SU-DHL-6 (cell line): ENCODE results near the gene FRMPD3.
"Not testable (repeated sequence)": the region's sequence is repeated elsewhere in the genome, so short reads cannot be mapped to it uniquely, and the experiment has no call there.

Source experiments
- H2AFZ ChIP-seq: fragments of 200-600 bp; sonication (generic); 2 replicates; pipeline ENCODE4 v1.6.1; 2014; ENCODE audit warnings: low read depth, mild to moderate bottlenecking, moderate library complexity, mixed read lengths, antibody characterized with exemption, low read length; ENCODE audit not compliant: severe bottlenecking
- H3F3A ChIP-seq: fragments of 200-600 bp; shearing (Covaris generic); 2 replicates; pipeline ENCODE4 v1.6.0; 2016; ENCODE audit warnings: antibody characterized with exemption, mild to moderate bottlenecking; ENCODE audit not compliant: insufficient read depth
- H3K27ac ChIP-seq: fragments of 200-600 bp; sonication (generic); 2 replicates; pipeline ENCODE4 v1.5.1; 2016; ENCODE audit warnings: low read depth, mild to moderate bottlenecking, low read length, moderate library complexity, mixed read lengths
- H3K27me3 ChIP-seq: fragments of 200-600 bp; sonication (generic), shearing (Covaris generic); 2 replicates; pipeline ENCODE4 v1.6.0; 2014; ENCODE audit warnings: mild to moderate bottlenecking, low read length
- H3K36me3 ChIP-seq: fragments of 200-600 bp; sonication (generic); 2 replicates; pipeline ENCODE4 v1.6.1; 2014; ENCODE audit warnings: mild to moderate bottlenecking, low read length, mixed read lengths
- H3K4me2 ChIP-seq: fragments of 300-600, 200-600 bp; shearing (Covaris generic), sonication (generic); 2 replicates; pipeline ENCODE4 v1.6.0; 2014; ENCODE audit warnings: low read length, low read depth, mild to moderate bottlenecking; ENCODE audit not compliant: poor library complexity, severe bottlenecking
- H3K4me3 ChIP-seq: fragments of 200-600 bp; sonication (generic); 2 replicates; pipeline ENCODE4 v1.5.1; 2014; ENCODE audit warnings: antibody characterized with exemption, low read length, mild to moderate bottlenecking, mixed read lengths; ENCODE audit not compliant: insufficient read depth, poor library complexity, severe bottlenecking
- H3K79me2 ChIP-seq: fragments of 200-600 bp; sonication (generic); 2 replicates; pipeline ENCODE4 v1.6.1; 2014; ENCODE audit warnings: mild to moderate bottlenecking, low read length, moderate library complexity; ENCODE audit not compliant: insufficient read depth
- H3K9ac ChIP-seq: fragments of 200-600 bp; sonication (generic); 2 replicates; pipeline ENCODE4 v1.7.0; 2014; ENCODE audit warnings: mild to moderate bottlenecking, low read length
- H3K9me2 ChIP-seq: fragments of 200-600 bp; sonication (generic); replicated peaks from 2 replicates; pipeline ENCODE4 v1.6.1; 2014; ENCODE audit warnings: low read length; ENCODE audit not compliant: insufficient read depth
- H3K9me3 ChIP-seq: fragments of 200-600 bp; sonication (generic); 2 replicates; pipeline ENCODE4 v1.6.1; 2014; ENCODE audit warnings: low read length, mixed read lengths; ENCODE audit not compliant: insufficient read depth
- H4K20me1 ChIP-seq: fragments of 200-600 bp; sonication (generic); 2 replicates; pipeline ENCODE4 v1.6.1; 2014; ENCODE audit warnings: low read depth, mild to moderate bottlenecking, antibody characterized with exemption, low read length, moderate library complexity, mixed read lengths
- EZH2phosphoT487 ChIP-seq: fragments of 200-600 bp; sonication (generic), shearing (Covaris generic); conservative IDR thresholded peaks from 2 replicates; pipeline ENCODE4 v1.6.1; 2018; ENCODE audit warnings: mild to moderate bottlenecking, antibody characterized with exemption, low read length, moderate library complexity, mixed read lengths
- TF ChIP-seq, protein P1 (sequence below): fragments of 200-600 bp; sonication (generic); IDR thresholded peaks from one replicate; pipeline ENCODE4 v1.5.1; 2017; ENCODE audit warnings: antibody characterized with exemption, mild to moderate bottlenecking, low read length, moderate library complexity; ENCODE audit not compliant: insufficient read depth, poor library complexity, severe bottlenecking

The FRMPD3 gene

DNA sequence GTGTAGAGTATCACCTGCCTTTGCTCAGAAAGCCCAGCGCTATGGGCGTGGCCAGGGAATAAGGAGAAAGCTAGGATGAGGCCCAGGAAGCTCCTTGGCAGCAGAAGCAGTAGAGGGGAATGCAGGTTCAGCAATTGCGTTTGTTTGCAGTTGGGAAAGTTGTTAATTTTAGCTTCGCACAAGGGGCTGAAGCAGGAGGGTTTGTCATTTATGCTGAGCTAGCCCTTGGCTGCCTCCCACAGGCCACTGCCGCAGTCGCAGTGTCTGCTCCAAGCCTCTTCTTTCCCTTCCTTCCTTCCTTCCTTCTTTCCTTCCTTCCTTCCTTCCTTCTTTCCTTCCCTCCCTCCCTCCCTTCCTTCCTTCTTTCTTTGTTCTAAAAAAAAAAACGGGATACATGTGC lies 21.5 kb downstream of the FRMPD3 start:
- TF ChIP-seq EZH2phosphoT487, result no peak
- TF ChIP-seq, protein P1, sequence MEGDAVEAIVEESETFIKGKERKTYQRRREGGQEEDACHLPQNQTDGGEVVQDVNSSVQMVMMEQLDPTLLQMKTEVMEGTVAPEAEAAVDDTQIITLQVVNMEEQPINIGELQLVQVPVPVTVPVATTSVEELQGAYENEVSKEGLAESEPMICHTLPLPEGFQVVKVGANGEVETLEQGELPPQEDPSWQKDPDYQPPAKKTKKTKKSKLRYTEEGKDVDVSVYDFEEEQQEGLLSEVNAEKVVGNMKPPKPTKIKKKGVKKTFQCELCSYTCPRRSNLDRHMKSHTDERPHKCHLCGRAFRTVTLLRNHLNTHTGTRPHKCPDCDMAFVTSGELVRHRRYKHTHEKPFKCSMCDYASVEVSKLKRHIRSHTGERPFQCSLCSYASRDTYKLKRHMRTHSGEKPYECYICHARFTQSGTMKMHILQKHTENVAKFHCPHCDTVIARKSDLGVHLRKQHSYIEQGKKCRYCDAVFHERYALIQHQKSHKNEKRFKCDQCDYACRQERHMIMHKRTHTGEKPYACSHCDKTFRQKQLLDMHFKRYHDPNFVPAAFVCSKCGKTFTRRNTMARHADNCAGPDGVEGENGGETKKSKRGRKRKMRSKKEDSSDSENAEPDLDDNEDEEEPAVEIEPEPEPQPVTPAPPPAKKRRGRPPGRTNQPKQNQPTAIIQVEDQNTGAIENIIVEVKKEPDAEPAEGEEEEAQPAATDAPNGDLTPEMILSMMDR, result no peak
- Histone ChIP-seq H3K27me3 (no peaks in the 10 kb centered on the region), H3K9me2 (no peaks in the 10 kb centered on the region), H3K9me3 (no peaks in the 10 kb centered on the region), H3K27ac (no peak overlapping the region), H2AFZ (no peak overlapping the region), H3K79me2 (no peaks in the 10 kb centered on the region), H3K4me3 (no peak overlapping the region), H3K4me2 (no peak overlapping the region), H3K36me3 (no peaks in the 10 kb centered on the region), H4K20me1 (no peaks in the 10 kb centered on the region), H3F3A (no peaks in the 10 kb centered on the region), H3K9ac (no peak overlapping the region)

DNA sequence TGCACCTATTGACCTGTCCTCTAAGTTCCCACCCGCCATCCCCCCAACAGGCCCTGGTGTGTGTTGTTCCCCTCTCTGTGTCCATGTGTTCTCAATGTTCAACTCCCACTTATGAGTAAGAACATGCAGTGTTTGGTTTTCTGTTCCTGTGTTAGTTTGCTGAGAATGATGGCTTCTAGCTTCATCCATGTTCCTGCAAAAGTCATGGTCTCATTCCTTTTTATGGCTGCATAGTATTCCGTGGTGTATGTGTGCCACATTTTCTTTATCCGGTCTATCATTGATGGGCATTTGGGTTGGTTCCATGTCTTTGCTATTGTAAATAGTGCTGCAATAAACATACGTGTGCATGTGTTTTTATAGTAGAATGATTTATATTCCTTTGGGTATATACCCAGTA lies 22.0 kb downstream of the FRMPD3 start:
- not testable (repeated sequence) for H3K4me2 ChIP-seq, H3K79me2 ChIP-seq, H3K9ac ChIP-seq, H3F3A ChIP-seq, H3K27ac ChIP-seq, H4K20me1 ChIP-seq, H3K9me2 ChIP-seq, H3K36me3 ChIP-seq, H2AFZ ChIP-seq, H3K4me3 ChIP-seq, H3K27me3 ChIP-seq, H3K9me3 ChIP-seq

DNA sequence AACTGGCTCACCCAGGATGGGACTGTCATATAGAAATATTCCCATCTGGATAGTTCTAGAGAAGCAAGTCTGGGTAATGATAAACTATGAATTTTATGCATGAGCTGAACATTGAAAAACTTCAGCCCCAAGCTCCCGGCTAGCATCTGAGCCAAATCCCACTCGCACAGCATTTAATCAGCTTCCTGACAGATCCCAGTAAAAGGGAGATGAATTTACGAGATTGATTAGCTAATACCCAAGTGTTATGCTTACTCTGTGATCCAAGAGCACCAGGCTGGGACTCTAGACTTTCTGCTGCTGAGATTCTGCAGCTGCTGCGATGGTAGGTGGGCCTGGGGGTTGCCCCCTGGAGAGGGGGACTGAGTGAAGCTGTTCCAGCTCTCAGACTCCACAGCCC lies 28.0 kb downstream of the FRMPD3 start:
- no peak overlapping the region for H2AFZ ChIP-seq
- no peaks in the 10 kb centered on the region for H3K27me3 ChIP-seq
- no peaks in the 10 kb centered on the region for H4K20me1 ChIP-seq
- H3K36me3 ChIP-seq, result no peaks in the 10 kb centered on the region
- no peaks in the 10 kb centered on the region for H3K79me2 ChIP-seq
- H3K4me2 ChIP-seq, result no peak overlapping the region
- H3K9ac ChIP-seq, result no peak overlapping the region
- H3F3A ChIP-seq, result no peaks in the 10 kb centered on the region
- no peaks in the 10 kb centered on the region for H3K9me3 ChIP-seq
- H3K4me3 ChIP-seq, result no peak overlapping the region
- no peak overlapping the region for H3K27ac ChIP-seq
- H3K9me2 ChIP-seq, result no peaks in the 10 kb centered on the region
- TF ChIP-seq, protein P1, result no peak
- TF ChIP-seq EZH2phosphoT487, result no peak

DNA sequence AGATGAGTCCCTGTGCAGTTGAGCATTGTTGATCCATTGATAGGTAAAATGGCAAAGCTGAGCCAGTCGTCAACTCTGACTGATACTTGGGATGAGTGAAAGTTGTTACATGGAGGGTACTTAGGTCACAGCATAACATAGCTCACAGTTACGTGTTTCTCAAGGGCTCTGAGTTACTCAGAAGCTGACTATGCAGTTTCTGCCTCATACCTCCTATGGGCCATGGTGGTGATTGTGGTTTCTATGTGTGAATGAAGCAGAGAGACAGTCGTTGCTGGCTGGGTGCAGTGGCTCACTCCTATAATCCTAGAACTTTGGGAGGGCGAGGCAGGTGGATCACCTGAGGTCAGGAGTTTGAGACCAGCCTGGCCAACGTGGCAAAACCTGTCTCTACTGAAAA lies 30.8 kb downstream of the FRMPD3 start:
- Histone ChIP-seq H3K27ac (no peak overlapping the region), H2AFZ (no peak overlapping the region), H3F3A (no peaks in the 10 kb centered on the region), H3K4me2 (no peak overlapping the region), H3K9ac (no peak overlapping the region), H3K27me3 (no peaks in the 10 kb centered on the region), H3K9me3 (no peaks in the 10 kb centered on the region), H3K36me3 (no peaks in the 10 kb centered on the region), H3K79me2 (no peaks in the 10 kb centered on the region), H3K4me3 (no peak overlapping the region), H3K9me2 (no peaks in the 10 kb centered on the region), H4K20me1 (no peaks in the 10 kb centered on the region)
- TF ChIP-seq, protein P1, result no peak
- no peak for TF ChIP-seq EZH2phosphoT487
